NCI-H524 (cell line): Measurements from ENCODE around the gene SYDE2.
"Not testable (repeated sequence)": the region's sequence is repeated elsewhere in the genome, so short reads cannot be mapped to it uniquely, and the experiment has no call there.

Source experiments
- DNase-seq, 2 experiments: peaks; one replicate each; lab custom pipeline; 2025; lab: John Stamatoyannopoulos, UW

Gene SYDE2

GRCh38 chr1:85219853-85220610, 19.2 kb upstream of the SYDE2 start:
- no peak for DNase-seq

GRCh38 chr1:85216697-85217096, 15.9 kb upstream of the SYDE2 start:
- DNase-seq: no peak

- DNase-seq: no peak
Observed at GRCh38 chr1:85214654-85215053, 13.8 kb upstream of the SYDE2 start.

DNA sequence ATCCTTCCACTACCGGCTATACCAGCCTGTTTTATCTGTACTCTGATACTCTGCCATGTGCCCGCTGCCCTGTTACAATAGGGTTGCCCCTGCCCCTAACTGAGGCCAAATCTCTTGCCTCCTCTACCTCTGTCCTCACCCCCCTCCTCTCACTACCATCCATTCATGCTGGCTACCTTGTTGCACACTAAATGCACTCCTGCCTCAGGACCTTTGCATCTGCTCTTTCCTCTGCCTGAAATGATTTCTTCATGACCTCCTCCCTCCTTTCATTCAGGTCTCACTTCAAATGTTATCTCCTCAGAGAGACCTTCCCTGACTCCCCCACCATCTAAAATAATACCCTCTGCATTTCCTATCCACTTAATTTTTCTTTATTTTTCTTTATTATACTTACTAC, 7.7 kb upstream of the SYDE2 start:
- no peak for DNase-seq

GRCh38 chr1:85203573-85204171, 2.9 kb upstream of the SYDE2 start:
- DNase-seq: no peak

- no peak for DNase-seq
Observed at GRCh38 chr1:85202864-85203255, 2.0 kb upstream of the SYDE2 start.

- DNase-seq: no peak
Observed at GRCh38 chr1:85202092-85202863, 1.5 kb upstream of the SYDE2 start.

DNA sequence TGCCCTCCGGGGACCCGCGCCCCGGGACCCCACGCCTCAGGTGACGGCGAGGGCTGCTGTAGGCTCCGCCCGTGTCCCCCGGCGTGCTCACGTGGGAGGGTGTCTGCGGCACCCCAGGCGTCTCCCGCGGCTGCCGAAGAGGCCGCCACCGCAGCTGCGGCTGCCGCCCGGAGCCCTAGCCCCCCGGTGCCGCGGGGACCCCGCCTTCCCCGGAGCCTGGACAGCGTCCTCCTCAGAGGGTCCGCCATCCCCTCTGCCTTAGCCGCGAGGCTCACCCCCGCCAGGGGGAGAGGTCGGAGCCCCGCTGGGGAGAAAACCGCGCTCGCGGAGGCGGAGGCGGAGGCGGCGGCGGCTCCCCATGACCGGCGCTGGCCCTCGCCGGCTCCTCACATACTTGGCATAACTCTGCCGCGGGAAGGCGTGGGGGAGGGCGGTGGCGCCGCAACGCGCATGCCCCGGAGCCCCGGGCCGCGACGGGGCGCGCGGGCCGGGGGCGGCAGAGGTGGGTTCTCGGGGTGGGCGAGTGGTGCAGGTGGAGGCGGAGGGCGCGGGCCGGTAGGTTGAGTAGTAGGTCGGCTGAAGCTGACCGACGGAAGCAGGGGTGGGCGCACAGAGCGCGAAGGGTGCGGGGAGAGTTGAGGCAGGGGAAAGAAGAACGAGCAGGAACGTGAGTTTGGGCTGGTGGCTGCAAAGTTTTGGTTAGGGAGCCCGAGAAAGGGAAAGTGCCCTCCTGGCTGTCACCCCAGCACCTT, 700 bp upstream of the SYDE2 start:
- peak in 1 of 2 experiments; percentile 35 for DNase-seq

- DNase-seq: no peak
Observed at GRCh38 chr1:85199667-85200462, 951 bp downstream of the SYDE2 start.

DNA sequence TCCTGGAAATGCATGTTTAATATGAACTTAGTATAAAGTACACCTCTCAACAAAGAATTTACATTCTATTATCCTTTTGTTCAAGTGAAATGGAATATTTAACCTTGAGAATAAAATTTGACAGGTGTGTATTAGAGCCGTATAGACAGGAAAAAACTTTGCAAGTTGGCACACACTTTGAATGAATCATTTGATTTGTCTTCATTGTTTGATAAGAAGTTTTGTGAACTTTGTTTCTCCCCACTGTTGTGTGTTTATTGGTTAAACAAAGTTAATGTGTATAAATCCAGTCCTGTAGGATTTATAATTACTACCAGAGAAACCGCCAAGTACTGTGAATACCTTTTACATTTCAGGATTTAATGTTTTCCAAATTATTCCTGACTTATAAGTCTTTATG, 2.0 kb downstream of the SYDE2 start:
- DNase-seq: no peak

GRCh38 chr1:85196358-85196757, 4.5 kb downstream of the SYDE2 start:
- DNase-seq: no peak

GRCh38 chr1:85195703-85196102, 5.1 kb downstream of the SYDE2 start:
- peak in 1 of 2 experiments; percentile 4 for DNase-seq

GRCh38 chr1:85192129-85192528, 8.7 kb downstream of the SYDE2 start:
- not testable (repeated sequence) for DNase-seq

GRCh38 chr1:85189120-85189519, 11.7 kb downstream of the SYDE2 start:
- DNase-seq: no peak

GRCh38 chr1:85188530-85188929, 12.3 kb downstream of the SYDE2 start:
- no peak for DNase-seq

- not testable (repeated sequence) for DNase-seq
Observed at GRCh38 chr1:85187021-85187420, 13.8 kb downstream of the SYDE2 start.

- no peak for DNase-seq
Observed at GRCh38 chr1:85184245-85184644, 16.6 kb downstream of the SYDE2 start.

DNA sequence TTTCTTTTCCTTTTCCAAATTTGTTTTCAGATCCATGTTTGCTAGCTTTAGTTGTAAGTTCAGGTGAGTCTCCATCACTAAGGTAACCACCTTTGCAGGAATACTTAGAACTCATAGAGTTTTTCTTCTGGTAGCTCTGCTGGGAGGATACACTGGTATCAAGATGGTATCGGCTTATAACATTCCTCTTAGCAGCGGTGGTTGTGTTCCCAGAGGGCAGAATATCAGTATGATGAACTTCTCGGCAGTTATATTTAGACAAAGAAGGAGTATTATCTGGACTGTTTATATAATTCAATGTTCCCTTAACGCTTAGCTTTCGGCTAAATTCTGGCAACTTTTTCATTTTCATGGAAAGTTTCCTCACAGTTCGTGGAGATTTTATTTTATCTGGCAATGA, 18.1 kb downstream of the SYDE2 start:
- DNase-seq: no peak

- DNase-seq: no peak
Observed at GRCh38 chr1:85180869-85181268, 19.9 kb downstream of the SYDE2 start.

- no peak for DNase-seq
Observed at GRCh38 chr1:85179522-85179921, 21.3 kb downstream of the SYDE2 start.

DNA sequence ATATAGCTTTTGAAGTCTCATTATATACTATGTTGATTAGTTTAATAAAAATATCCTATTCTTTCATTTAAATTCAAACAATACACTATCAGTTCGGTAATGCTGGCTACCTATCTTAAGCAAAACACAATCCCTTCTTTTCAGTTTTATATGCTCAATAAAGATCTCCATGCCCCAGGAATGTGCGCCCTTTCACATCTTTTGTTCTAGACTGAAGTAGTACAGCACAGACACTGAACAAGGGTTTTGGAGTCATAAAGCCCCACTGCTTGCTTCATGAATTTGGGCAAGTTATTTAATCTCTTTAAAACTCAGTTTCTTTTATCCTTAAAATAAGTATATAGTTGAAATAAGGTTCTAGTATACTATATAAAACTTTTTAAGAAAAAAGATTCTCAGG, 22.4 kb downstream of the SYDE2 start:
- no peak for DNase-seq
